RWPE2 (cell line): ENCODE results near the gene SCARB2.
A peak's percentile ranks its signal among the peaks of the same experiment; 100 is the strongest.

ENCODE experiments used
- ATAC-seq: fragments of 200-7000 bp; cut with Tn5 transposase; 3 replicates; pipeline ENCODE4 v1.9.1; 2021; ENCODE audit warnings: low read depth
- DNase-seq: peaks from one replicate; pipeline ENCODE4 v3.0.0-alpha.2; 2020; ENCODE audit warnings: low spot score
- H3K27ac ChIP-seq: fragments of 450-650 bp; 2 replicates; pipeline ENCODE4 v1.5.1; 2017; ENCODE audit warnings: mild to moderate bottlenecking; ENCODE audit not compliant: poor library complexity, severe bottlenecking
- H3K27me3 ChIP-seq: fragments of 250-450 bp; sonication (Bioruptor Pico); 2 replicates; pipeline ENCODE4 v1.5.1; 2021; ENCODE audit warnings: mild to moderate bottlenecking, moderate library complexity; ENCODE audit not compliant: insufficient read depth, poor library complexity, severe bottlenecking
- H3K36me3 ChIP-seq: fragments of 250-450 bp; sonication (Bioruptor Pico); 2 replicates; pipeline ENCODE4 v1.5.1; 2020; ENCODE audit warnings: low read depth, mild to moderate bottlenecking, moderate library complexity
- H3K4me1 ChIP-seq: fragments of 250-450 bp; sonication (Bioruptor Pico); 2 replicates; pipeline ENCODE4 v1.5.1; 2021; ENCODE audit warnings: mild to moderate bottlenecking, moderate library complexity; ENCODE audit not compliant: insufficient read depth, poor library complexity, severe bottlenecking
- H3K4me3 ChIP-seq: fragments of 250-450 bp; sonication (Bioruptor Pico); 2 replicates; pipeline ENCODE4 v1.5.1; 2021; ENCODE audit warnings: mild to moderate bottlenecking, moderate library complexity; ENCODE audit not compliant: severe bottlenecking
- H3K9me3 ChIP-seq: fragments of 250-450 bp; sonication (Bioruptor Pico); 2 replicates; pipeline ENCODE4 v1.5.1; 2021; ENCODE audit warnings: mild to moderate bottlenecking, moderate library complexity; ENCODE audit not compliant: severe bottlenecking
- CTCF ChIP-seq: fragments of 450-650 bp; IDR thresholded peaks from one replicate; pipeline ENCODE4 v1.5.1; 2017; ENCODE audit warnings: mild to moderate bottlenecking, moderate library complexity; ENCODE audit not compliant: poor library complexity, severe bottlenecking

The SCARB2 gene

GRCh38 chr4:76168688-76169087, 44.9 kb downstream of the SCARB2 start:
- ATAC-seq = no peak
- peaks cover 58% of the 10 kb centered on the region for H3K36me3 ChIP-seq
- no peak overlapping the region for H3K27ac ChIP-seq

GRCh38 chr4:76166480-76166879, 47.1 kb downstream of the SCARB2 start:
- Histone ChIP-seq H3K36me3 (peaks cover 78% of the 10 kb centered on the region), H3K27me3 (no peaks in the 10 kb centered on the region), H3K27ac (no peak overlapping the region), H3K4me3 (no peak overlapping the region), H3K9me3 (no peaks in the 10 kb centered on the region), H3K4me1 (no peaks in the 10 kb centered on the region)
- DNase-seq (no peak), ATAC-seq (no peak)
- no peak for TF ChIP-seq CTCF

More at GRCh38 chr4:76168688-76169087, 44.9 kb downstream of the SCARB2 start:
- Histone ChIP-seq H3K4me1 (no peaks in the 10 kb centered on the region), H3K9me3 (no peaks in the 10 kb centered on the region), H3K27me3 (no peaks in the 10 kb centered on the region), H3K4me3 (no peak overlapping the region)
- DNase-seq = no peak
- no peak for TF ChIP-seq CTCF

GRCh38 chr4:76160355-76160754, 53.3 kb downstream of the SCARB2 start:
- no peak overlapping the region for H3K4me3 ChIP-seq
- TF ChIP-seq CTCF = no peak
- H3K9me3 ChIP-seq = no peaks in the 10 kb centered on the region
- DNase-seq = no peak
- peaks cover 47% of the 10 kb centered on the region for H3K36me3 ChIP-seq
- no peak for ATAC-seq
- no peaks in the 10 kb centered on the region for H3K4me1 ChIP-seq
- no peaks in the 10 kb centered on the region for H3K27me3 ChIP-seq
- H3K27ac ChIP-seq = no peak overlapping the region

- Histone ChIP-seq H3K27ac (no peak overlapping the region), H3K4me1 (no peaks in the 10 kb centered on the region), H3K4me3 (no peak overlapping the region), H3K9me3 (no peaks in the 10 kb centered on the region), H3K36me3 (peaks cover 17% of the 10 kb centered on the region), H3K27me3 (no peaks in the 10 kb centered on the region)
- TF ChIP-seq CTCF = no peak
- ATAC-seq = 0 out of 3 replicates have a peak, but pooled peaks have one; percentile 23
- DNase-seq = no peak
Observed at GRCh38 chr4:76156635-76157034, 57.0 kb downstream of the SCARB2 start.

- Histone ChIP-seq H3K4me3 (no peak overlapping the region), H3K27me3 (no peaks in the 10 kb centered on the region), H3K27ac (no peak overlapping the region), H3K36me3 (peaks cover 13% of the 10 kb centered on the region), H3K4me1 (no peaks in the 10 kb centered on the region), H3K9me3 (no peaks in the 10 kb centered on the region)
- DNase-seq = no peak
- no peak for ATAC-seq
- TF ChIP-seq CTCF = no peak
Observed at GRCh38 chr4:76155979-76156378, 57.6 kb downstream of the SCARB2 start.
